Neural cell (in vitro differentiated cells): Measurements from ENCODE around the gene DR1.

Experiments
- EP300 ChIP-seq: fragments of 450-650 bp; conservative IDR thresholded peaks from 2 replicates; pipeline ENCODE4 v1.6.1; 2014; ENCODE audit warnings: antibody characterized with exemption, mild to moderate bottlenecking, moderate library complexity; ENCODE audit not compliant: poor library complexity, severe bottlenecking
- EZH2 ChIP-seq: fragments of 200-600, 300-800 bp; shearing (Covaris generic), sonication (generic); IDR thresholded peaks from 2 replicates; pipeline ENCODE4 v1.6.1; 2014; ENCODE audit warnings: antibody characterized with exemption, low read length, borderline replicate concordance, mild to moderate bottlenecking; ENCODE audit not compliant: insufficient read depth, poor library complexity, severe bottlenecking
- POLR2AphosphoS5 ChIP-seq: IDR thresholded peaks from 2 replicates; pipeline ENCODE4 v1.6.1; 2012
- RAD21 ChIP-seq: fragments of 450-650 bp; conservative IDR thresholded peaks from 2 replicates; pipeline ENCODE4 v1.6.1; 2014; ENCODE audit warnings: antibody characterized with exemption, mild to moderate bottlenecking, moderate library complexity
- TF ChIP-seq, protein P1 (sequence below): fragments of 450-650 bp; IDR thresholded peaks from 2 replicates; pipeline ENCODE4 v1.5.1; 2014; ENCODE audit warnings: antibody characterized with exemption, mild to moderate bottlenecking, moderate library complexity; ENCODE audit not compliant: poor library complexity, severe bottlenecking
- TF ChIP-seq, protein P2 (sequence below): IDR thresholded peaks from 2 replicates; pipeline ENCODE4 v1.6.1; 2012; ENCODE audit warnings: borderline replicate concordance

DNA sequence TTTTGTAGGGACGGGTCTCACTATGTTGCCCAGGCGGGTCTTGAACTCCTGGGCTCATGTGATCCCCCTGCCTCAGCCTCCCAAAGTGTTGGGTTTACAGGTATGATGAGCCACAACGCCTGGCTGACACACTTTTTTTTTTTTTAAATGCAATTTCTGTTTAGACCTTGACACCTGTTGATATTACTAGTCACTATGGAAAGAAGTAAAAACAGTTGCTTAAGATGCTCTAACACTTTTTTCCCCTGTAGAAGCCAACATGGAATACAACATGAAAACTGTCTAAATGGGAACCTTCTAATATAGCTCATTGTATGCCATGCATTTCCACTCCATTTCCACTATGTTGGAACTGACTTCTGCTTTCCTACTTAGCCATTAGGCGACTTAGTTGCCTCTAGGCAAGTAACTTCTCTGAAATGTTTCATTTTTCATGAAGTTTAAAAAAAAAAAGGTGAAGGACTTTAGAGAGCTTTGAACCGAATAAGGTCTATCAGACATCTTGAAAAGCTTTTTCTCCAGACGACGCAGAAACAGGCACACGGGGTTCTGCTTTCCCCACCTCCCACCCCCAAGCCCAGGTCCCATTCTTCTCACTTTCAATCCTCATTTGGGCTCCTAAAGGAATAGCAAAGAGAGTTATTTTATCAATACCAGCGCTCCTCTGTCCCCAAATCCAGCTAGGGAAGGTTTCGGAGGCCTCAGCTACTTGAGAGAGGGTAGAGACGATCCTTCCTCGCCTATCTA, 648 bp upstream of the DR1 start:
- TF ChIP-seq, protein P1, sequence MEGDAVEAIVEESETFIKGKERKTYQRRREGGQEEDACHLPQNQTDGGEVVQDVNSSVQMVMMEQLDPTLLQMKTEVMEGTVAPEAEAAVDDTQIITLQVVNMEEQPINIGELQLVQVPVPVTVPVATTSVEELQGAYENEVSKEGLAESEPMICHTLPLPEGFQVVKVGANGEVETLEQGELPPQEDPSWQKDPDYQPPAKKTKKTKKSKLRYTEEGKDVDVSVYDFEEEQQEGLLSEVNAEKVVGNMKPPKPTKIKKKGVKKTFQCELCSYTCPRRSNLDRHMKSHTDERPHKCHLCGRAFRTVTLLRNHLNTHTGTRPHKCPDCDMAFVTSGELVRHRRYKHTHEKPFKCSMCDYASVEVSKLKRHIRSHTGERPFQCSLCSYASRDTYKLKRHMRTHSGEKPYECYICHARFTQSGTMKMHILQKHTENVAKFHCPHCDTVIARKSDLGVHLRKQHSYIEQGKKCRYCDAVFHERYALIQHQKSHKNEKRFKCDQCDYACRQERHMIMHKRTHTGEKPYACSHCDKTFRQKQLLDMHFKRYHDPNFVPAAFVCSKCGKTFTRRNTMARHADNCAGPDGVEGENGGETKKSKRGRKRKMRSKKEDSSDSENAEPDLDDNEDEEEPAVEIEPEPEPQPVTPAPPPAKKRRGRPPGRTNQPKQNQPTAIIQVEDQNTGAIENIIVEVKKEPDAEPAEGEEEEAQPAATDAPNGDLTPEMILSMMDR: no peak
- TF ChIP-seq EZH2: no peak
- TF ChIP-seq POLR2AphosphoS5: no peak
- TF ChIP-seq, protein P2, sequence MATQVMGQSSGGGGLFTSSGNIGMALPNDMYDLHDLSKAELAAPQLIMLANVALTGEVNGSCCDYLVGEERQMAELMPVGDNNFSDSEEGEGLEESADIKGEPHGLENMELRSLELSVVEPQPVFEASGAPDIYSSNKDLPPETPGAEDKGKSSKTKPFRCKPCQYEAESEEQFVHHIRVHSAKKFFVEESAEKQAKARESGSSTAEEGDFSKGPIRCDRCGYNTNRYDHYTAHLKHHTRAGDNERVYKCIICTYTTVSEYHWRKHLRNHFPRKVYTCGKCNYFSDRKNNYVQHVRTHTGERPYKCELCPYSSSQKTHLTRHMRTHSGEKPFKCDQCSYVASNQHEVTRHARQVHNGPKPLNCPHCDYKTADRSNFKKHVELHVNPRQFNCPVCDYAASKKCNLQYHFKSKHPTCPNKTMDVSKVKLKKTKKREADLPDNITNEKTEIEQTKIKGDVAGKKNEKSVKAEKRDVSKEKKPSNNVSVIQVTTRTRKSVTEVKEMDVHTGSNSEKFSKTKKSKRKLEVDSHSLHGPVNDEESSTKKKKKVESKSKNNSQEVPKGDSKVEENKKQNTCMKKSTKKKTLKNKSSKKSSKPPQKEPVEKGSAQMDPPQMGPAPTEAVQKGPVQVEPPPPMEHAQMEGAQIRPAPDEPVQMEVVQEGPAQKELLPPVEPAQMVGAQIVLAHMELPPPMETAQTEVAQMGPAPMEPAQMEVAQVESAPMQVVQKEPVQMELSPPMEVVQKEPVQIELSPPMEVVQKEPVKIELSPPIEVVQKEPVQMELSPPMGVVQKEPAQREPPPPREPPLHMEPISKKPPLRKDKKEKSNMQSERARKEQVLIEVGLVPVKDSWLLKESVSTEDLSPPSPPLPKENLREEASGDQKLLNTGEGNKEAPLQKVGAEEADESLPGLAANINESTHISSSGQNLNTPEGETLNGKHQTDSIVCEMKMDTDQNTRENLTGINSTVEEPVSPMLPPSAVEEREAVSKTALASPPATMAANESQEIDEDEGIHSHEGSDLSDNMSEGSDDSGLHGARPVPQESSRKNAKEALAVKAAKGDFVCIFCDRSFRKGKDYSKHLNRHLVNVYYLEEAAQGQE: no peak
- no peak for TF ChIP-seq RAD21
- no peak for TF ChIP-seq EP300
